Ishikawa (cell line): ENCODE measurements around the gene PSMG3.

ENCODE experiments used
- CEBPB ChIP-seq: IDR thresholded peaks from 2 replicates; pipeline ENCODE4 v1.6.1; 2012
- CREB1 ChIP-seq: IDR thresholded peaks from 2 replicates; pipeline ENCODE4 v1.6.1; 2012; ENCODE audit warnings: low read depth
- EGR1 ChIP-seq: IDR thresholded peaks from 2 replicates; pipeline ENCODE4 v1.6.1; 2012
- EP300 ChIP-seq: IDR thresholded peaks from 2 replicates; pipeline ENCODE4 v1.6.1; 2012; ENCODE audit warnings: borderline replicate concordance
- FOXM1 ChIP-seq: IDR thresholded peaks from 2 replicates; pipeline ENCODE4 v1.6.1; 2012; ENCODE audit warnings: low read depth, borderline replicate concordance
- MAX ChIP-seq: IDR thresholded peaks from 2 replicates; pipeline ENCODE4 v1.6.1; 2012
- NFIC ChIP-seq: IDR thresholded peaks from 2 replicates; pipeline ENCODE4 v1.6.1; 2012
- RAD21 ChIP-seq: IDR thresholded peaks from 2 replicates; pipeline ENCODE4 v1.6.1; 2012; ENCODE audit warnings: low read depth
- TAF1 ChIP-seq: IDR thresholded peaks from 2 replicates; pipeline ENCODE4 v1.6.1; 2012; ENCODE audit warnings: low read depth, mild to moderate bottlenecking
- TCF12 ChIP-seq: IDR thresholded peaks from 2 replicates; pipeline ENCODE4 v1.6.1; 2012; ENCODE audit warnings: low read depth
- TEAD4 ChIP-seq: IDR thresholded peaks from 2 replicates; pipeline ENCODE4 v1.6.1; 2012
- YY1 ChIP-seq: IDR thresholded peaks from 2 replicates; pipeline ENCODE4 v1.6.1; 2012; ENCODE audit warnings: low read depth
- ZBTB7A ChIP-seq: IDR thresholded peaks from 2 replicates; pipeline ENCODE4 v1.6.1; 2012; ENCODE audit warnings: low read depth
- TF ChIP-seq, protein P1 (sequence below): IDR thresholded peaks from 2 replicates; pipeline ENCODE4 v1.6.1; 2012
- TF ChIP-seq, protein P2 (sequence below): IDR thresholded peaks from 2 replicates; pipeline ENCODE4 v1.6.1; 2012; ENCODE audit warnings: low read depth, mild to moderate bottlenecking

PSMG3 gene

GRCh38 chr7:1590887-1591286 is 21.1 kb upstream of the PSMG3 start:
- TF ChIP-seq NFIC: no peak
- no peak for TF ChIP-seq TAF1
- no peak for TF ChIP-seq EP300
- no peak for TF ChIP-seq YY1
- TF ChIP-seq CREB1: no peak
- no peak for TF ChIP-seq ZBTB7A
- TF ChIP-seq FOXM1: no peak
- TF ChIP-seq TCF12: no peak
- TF ChIP-seq, protein P1, sequence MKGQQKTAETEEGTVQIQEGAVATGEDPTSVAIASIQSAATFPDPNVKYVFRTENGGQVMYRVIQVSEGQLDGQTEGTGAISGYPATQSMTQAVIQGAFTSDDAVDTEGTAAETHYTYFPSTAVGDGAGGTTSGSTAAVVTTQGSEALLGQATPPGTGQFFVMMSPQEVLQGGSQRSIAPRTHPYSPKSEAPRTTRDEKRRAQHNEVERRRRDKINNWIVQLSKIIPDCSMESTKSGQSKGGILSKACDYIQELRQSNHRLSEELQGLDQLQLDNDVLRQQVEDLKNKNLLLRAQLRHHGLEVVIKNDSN: no peak
- TF ChIP-seq, protein P2, sequence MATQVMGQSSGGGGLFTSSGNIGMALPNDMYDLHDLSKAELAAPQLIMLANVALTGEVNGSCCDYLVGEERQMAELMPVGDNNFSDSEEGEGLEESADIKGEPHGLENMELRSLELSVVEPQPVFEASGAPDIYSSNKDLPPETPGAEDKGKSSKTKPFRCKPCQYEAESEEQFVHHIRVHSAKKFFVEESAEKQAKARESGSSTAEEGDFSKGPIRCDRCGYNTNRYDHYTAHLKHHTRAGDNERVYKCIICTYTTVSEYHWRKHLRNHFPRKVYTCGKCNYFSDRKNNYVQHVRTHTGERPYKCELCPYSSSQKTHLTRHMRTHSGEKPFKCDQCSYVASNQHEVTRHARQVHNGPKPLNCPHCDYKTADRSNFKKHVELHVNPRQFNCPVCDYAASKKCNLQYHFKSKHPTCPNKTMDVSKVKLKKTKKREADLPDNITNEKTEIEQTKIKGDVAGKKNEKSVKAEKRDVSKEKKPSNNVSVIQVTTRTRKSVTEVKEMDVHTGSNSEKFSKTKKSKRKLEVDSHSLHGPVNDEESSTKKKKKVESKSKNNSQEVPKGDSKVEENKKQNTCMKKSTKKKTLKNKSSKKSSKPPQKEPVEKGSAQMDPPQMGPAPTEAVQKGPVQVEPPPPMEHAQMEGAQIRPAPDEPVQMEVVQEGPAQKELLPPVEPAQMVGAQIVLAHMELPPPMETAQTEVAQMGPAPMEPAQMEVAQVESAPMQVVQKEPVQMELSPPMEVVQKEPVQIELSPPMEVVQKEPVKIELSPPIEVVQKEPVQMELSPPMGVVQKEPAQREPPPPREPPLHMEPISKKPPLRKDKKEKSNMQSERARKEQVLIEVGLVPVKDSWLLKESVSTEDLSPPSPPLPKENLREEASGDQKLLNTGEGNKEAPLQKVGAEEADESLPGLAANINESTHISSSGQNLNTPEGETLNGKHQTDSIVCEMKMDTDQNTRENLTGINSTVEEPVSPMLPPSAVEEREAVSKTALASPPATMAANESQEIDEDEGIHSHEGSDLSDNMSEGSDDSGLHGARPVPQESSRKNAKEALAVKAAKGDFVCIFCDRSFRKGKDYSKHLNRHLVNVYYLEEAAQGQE: no peak

- TF ChIP-seq EP300: no peak
- TF ChIP-seq CEBPB: no peak
- TF ChIP-seq, protein P1: no peak
- TF ChIP-seq MAX: no peak
- TF ChIP-seq, protein P2: no peak
- no peak for TF ChIP-seq EGR1
- TF ChIP-seq ZBTB7A: no peak
- TF ChIP-seq TAF1: no peak
- TF ChIP-seq TEAD4: no peak
- TF ChIP-seq NFIC: no peak
Observed at GRCh38 chr7:1590476-1590875, 20.6 kb upstream of the PSMG3 start.

- no peak for TF ChIP-seq YY1
- no peak for TF ChIP-seq FOXM1
- no peak for TF ChIP-seq TCF12
- TF ChIP-seq TAF1: no peak
- TF ChIP-seq TEAD4: no peak
- no peak for TF ChIP-seq CREB1
- TF ChIP-seq EP300: no peak
- no peak for TF ChIP-seq MAX
- TF ChIP-seq ZBTB7A: no peak
Observed at GRCh38 chr7:1588978-1589377, 19.1 kb upstream of the PSMG3 start.

DNA sequence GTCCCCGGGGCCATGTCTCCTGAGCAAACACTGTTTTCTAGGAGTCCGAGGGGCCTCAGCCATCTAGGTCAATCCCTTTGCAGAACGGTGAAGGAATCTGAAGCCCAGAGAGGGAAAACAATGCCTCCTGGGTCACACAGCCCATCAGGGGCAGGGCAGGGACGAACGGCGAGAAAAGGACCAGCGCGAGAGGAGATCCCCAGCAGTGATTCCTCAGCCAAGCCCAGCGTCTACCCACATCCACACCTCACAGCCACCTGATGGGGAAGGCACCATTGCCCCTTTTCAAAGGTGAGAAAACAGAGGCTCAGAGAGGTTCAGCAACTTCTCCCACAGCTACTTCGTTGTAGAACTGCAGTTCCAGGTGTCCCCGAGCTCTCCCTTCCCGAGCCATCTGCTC is 17.9 kb upstream of the PSMG3 start:
- TF ChIP-seq TAF1: no peak

DNA sequence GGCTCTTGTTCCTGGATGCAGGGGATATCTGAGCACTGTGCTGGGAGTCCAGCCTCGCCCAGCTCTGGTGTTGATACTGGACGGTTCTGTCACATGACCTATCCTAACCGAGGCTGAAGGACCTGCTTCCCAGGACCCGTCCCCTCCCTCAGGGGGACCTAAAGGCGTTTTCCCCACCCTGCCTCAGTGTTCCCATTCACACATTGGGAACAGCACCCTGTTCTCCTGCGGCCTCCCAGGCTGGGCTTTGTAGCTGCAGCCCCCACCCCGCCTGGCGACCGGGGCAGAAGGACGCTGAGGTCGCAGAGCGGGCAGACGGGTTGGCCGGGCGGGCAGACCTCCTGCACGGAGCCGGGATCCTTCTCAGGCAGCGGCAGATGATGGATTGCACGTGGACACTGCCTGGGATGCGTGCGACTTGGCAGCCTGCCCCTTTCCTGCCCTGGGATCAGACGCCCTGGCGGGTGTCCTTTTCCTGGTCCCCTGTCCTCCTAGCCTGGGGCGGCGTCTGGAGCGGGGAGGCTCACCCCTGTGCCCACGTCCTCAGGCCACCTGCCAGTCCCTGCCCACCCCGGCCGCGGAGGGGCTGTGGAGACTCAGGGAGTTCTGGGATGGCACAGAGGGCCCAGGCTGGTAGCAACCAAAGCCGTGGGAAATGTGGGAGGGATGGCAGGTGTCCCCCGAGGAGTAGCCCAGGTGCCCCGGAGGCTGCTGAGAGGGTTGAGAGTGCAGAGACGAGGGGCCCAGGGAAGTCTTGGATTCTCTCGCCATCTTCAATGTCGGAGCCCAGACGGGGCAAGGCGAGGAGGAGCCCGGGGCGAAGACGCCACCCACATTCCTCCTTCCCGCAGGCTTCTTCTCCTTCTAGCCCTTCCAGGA is 17.2 kb upstream of the PSMG3 start:
- no peak for TF ChIP-seq CREB1
- TF ChIP-seq, protein P1: peak; percentile 37; the same call in 1 of the 2 replicates

DNA sequence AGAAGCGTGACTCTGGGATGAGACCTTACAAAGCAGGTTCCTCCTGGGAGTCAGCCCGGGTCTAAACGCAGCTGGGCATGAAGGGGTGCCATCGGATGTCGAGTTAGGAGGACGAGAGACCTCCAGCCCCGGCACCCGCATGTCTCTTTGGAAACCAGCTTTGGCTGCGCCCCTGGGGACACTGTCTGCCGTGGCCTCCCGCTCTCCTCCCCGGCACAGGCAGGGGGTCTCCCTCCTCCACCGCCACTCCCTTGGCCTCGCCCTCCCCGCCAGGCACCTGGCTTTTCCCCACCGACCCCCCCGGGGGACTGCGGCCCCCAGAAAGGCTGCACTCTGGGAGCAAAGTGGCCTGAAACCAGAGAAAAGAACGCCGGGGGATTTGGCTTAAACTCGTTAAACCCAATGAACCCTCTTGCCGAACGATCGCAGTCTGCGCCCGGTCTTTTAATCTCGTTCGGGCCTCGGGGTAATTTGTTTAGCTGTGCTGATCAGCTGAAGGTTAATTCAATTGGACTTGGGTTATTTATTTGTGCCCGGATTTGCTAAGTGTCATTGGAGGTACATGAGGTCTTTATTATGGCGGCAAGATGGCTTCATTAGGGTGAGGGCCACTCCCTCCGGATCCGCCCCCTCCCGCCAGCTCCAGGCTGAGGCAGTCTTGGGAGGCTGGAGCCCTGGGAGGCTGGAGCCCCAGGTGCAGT is 16.4 kb upstream of the PSMG3 start:
- no peak for TF ChIP-seq NFIC
- TF ChIP-seq YY1: no peak
- no peak for TF ChIP-seq RAD21
- TF ChIP-seq CREB1: no peak
- TF ChIP-seq, protein P1: no peak
- no peak for TF ChIP-seq TCF12
- TF ChIP-seq ZBTB7A: no peak
- no peak for TF ChIP-seq EP300
- TF ChIP-seq CEBPB: no peak
- TF ChIP-seq TAF1: no peak
- TF ChIP-seq TEAD4: no peak
- no peak for TF ChIP-seq MAX
- TF ChIP-seq EGR1: no peak
- TF ChIP-seq, protein P2: no peak
- no peak for TF ChIP-seq FOXM1
